Upper lobe of right lung (tissue), 1 donor: ENCODE measurements around the gene THSD4. TPM values are rescaled to one million over a fixed set of nuclear protein-coding genes. Genes with fewer than 3 reads are reported as not detected.

Source experiments
- ATAC-seq: fragments of 200-7000 bp; cut with Tn5 transposase; one replicate; pipeline ENCODE4 v1.9.1; 2020; ENCODE audit warnings: mild to moderate bottlenecking, moderate library complexity
- DNase-seq: peaks from one replicate; pipeline ENCODE4 v3.0.0-alpha.2; 2020
- H3K27ac ChIP-seq: fragments of 200-600 bp; one replicate; pipeline ENCODE4 v1.8.0; 2022
- H3K27me3 ChIP-seq: fragments of 200-600 bp; one replicate; pipeline ENCODE4 v1.8.0; 2022; ENCODE audit warnings: mild to moderate bottlenecking
- H3K36me3 ChIP-seq: fragments of 200-600 bp; one replicate; pipeline ENCODE4 v1.8.0; 2022
- H3K4me1 ChIP-seq: fragments of 200-600 bp; one replicate; pipeline ENCODE4 v1.8.0; 2022
- H3K4me3 ChIP-seq: fragments of 200-600 bp; one replicate; pipeline ENCODE4 v1.8.0; 2022; ENCODE audit warnings: mild to moderate bottlenecking
- H3K9me3 ChIP-seq: fragments of 200-600 bp; one replicate; pipeline ENCODE4 v1.8.0; 2022
- intact Hi-C: fragments of 100-400 bp; cut with DNase I; formaldehyde crosslinking; loops from one replicate; pipeline ENCODE4 v1.11.0; 2022
- total RNA-seq: library from RNA; stranded (reverse); fragmentation: NEBNext Ultra II Directional; extraction: Animal tissue kit (Norgen Biotek cat#: 25700); gene quantifications from one replicate; pipeline ENCODE4 v1.2.1, GENCODE V29; 2021
- TF ChIP-seq, protein P1 (sequence below): fragments of 200-600 bp; IDR thresholded peaks from one replicate; pipeline ENCODE4 v1.8.0; 2022; ENCODE audit warnings: antibody characterized with exemption
- donor health status: DM: no; HTN: yes; CAD: no; lungs with severe emphysema.

Gene THSD4
- total RNA-seq, 1 donor from 2014 or later, result 25.6 TPM

DNA sequence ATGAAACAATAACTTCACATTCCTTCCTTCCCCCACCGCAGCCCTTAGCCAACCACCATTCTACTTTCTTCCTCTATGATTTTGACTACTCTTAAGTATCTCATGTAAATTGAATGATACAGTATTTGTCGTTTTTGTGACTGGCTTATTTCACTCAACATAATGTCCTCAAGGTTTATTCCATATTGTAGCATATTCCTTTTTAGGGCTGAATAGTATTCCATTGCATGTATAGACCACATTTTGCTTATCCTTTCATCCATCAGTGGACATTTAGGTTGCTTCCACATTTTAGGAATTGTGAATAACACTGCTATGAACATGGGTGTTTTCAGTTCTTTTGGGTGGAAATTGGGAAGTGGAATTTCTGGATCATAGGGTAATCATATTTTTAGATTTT is 106.1 kb downstream of the THSD4 start:
- H3K4me3 ChIP-seq, result no peak overlapping the region
- no peaks in the 10 kb centered on the region for H3K27me3 ChIP-seq
- intact Hi-C loops, result no loop called here
- no peaks in the 10 kb centered on the region for H3K36me3 ChIP-seq
- peaks cover 15% of the 10 kb centered on the region for H3K4me1 ChIP-seq
- no peak for DNase-seq
- no peaks in the 10 kb centered on the region for H3K9me3 ChIP-seq
- ATAC-seq, result no peak
- TF ChIP-seq, protein P1, sequence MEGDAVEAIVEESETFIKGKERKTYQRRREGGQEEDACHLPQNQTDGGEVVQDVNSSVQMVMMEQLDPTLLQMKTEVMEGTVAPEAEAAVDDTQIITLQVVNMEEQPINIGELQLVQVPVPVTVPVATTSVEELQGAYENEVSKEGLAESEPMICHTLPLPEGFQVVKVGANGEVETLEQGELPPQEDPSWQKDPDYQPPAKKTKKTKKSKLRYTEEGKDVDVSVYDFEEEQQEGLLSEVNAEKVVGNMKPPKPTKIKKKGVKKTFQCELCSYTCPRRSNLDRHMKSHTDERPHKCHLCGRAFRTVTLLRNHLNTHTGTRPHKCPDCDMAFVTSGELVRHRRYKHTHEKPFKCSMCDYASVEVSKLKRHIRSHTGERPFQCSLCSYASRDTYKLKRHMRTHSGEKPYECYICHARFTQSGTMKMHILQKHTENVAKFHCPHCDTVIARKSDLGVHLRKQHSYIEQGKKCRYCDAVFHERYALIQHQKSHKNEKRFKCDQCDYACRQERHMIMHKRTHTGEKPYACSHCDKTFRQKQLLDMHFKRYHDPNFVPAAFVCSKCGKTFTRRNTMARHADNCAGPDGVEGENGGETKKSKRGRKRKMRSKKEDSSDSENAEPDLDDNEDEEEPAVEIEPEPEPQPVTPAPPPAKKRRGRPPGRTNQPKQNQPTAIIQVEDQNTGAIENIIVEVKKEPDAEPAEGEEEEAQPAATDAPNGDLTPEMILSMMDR, result no peak
- H3K27ac ChIP-seq, result no peak overlapping the region

GRCh38 chr15:71223516-71223915 is 108.2 kb downstream of the THSD4 start:
- TF ChIP-seq, protein P1, result no peak
- no peaks in the 10 kb centered on the region for H3K27me3 ChIP-seq
- ATAC-seq, result no peak
- H3K4me1 ChIP-seq, result peaks cover 9% of the 10 kb centered on the region
- no peak for DNase-seq
- intact Hi-C loops, result no loop called here
- no peaks in the 10 kb centered on the region for H3K9me3 ChIP-seq
- H3K4me3 ChIP-seq, result no peak overlapping the region
- H3K36me3 ChIP-seq, result no peaks in the 10 kb centered on the region
- no peak overlapping the region for H3K27ac ChIP-seq

DNA sequence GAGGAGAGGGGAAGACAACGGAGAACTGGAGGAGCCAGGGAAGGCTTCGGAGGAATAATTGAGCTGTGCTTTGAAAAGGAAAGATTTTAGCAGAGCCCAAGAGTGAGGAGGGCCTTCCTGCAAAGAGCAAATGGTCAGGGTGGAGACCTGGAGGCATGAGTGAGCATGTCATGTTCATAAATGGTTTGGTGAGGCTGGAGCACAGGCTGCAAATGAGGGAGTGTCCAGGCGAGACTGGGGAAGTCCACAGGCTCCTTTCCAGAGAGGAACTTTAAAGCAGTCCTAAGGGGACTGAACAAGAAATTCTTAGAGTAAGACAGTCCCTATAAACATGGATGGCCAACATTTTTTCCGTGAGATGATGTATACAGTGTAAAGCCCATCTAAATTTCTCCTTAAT is 108.8 kb downstream of the THSD4 start:
- H3K9me3 ChIP-seq, result no peaks in the 10 kb centered on the region
- intact Hi-C loops, result no loop called here
- H3K4me1 ChIP-seq, result peaks cover 4% of the 10 kb centered on the region
- no peak overlapping the region for H3K27ac ChIP-seq
- no peaks in the 10 kb centered on the region for H3K36me3 ChIP-seq
- H3K27me3 ChIP-seq, result no peaks in the 10 kb centered on the region
- no peak overlapping the region for H3K4me3 ChIP-seq
- ATAC-seq (no peak), DNase-seq (no peak)
- TF ChIP-seq, protein P1, result no peak

DNA sequence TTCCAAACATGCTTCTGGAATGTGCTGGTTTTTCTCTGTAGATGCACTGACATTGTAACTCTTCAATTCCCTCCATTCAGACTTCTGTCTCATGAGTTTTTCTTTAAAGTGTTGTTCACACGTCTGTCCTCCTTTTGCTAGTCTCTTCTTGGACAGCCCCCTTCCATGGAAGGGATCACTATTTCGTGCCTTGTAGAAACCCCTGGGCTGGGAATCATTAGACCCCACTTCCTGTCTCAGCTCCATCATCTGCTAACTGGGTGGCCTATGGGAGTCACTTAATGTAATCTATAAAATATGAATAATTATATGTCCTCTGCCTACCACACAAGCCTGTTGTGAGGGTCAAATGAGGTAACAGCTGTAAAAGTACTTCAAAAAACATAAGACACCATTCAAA is 110.6 kb downstream of the THSD4 start:
- no peaks in the 10 kb centered on the region for H3K27me3 ChIP-seq
- no peak overlapping the region for H3K4me3 ChIP-seq
- no peaks in the 10 kb centered on the region for H3K4me1 ChIP-seq
- H3K36me3 ChIP-seq, result no peaks in the 10 kb centered on the region
- no peak for DNase-seq
- intact Hi-C loops, result no loop called here
- H3K9me3 ChIP-seq, result no peaks in the 10 kb centered on the region
- TF ChIP-seq, protein P1, result no peak
- no peak overlapping the region for H3K27ac ChIP-seq
- no peak for ATAC-seq

DNA sequence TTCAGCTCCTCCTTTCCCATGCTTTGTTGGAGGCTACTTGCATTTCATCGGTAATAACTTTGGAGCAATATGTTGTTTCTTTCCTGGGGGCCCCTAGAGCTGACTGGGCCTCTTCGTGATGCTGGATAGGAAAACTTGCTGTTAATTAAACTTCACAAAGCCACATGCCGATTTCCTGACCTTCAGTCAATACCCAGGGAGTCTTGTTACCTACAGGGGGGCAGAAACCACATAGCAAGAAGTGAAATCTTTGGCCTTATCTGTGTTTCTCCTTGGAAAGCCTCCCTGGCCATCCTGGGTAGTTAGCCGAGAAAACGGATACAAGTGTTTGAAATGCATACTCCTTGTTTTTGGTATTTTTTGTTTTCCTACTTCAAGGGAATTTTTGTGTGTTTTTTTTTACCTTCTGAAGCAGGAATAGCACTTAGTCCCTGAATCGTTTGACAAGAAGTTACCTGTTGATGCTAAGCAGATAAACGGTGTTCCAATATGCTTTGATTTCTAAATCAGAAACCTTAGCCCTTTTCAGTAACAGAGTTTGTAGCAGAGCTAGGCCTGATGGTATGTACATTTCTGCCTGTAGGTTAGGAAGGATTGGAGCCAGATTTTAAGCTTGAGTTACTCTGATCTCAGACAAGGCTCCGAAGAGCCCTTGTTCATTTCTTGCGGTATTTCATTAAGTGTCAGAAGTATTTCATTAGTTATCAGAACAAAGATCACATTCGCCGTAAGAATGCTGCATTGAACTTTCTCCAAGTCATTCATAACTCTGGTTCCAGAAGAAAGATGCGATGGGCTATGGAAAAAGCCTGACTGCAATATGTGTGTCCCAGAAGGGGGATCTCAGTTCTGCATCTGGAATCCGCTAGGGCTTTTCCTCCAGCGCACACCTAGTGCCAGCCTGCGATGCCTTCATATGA is 111.5 kb downstream of the THSD4 start:
- no peak for ATAC-seq

More for the DNA sequence above, 111.5 kb downstream of the THSD4 start:
- H3K27ac ChIP-seq, result no peak overlapping the region
- no peak for DNase-seq
- H3K27me3 ChIP-seq, result no peaks in the 10 kb centered on the region
- TF ChIP-seq, protein P1, result no peak
- intact Hi-C loops, result no loop called here
- no peaks in the 10 kb centered on the region for H3K9me3 ChIP-seq
- H3K4me3 ChIP-seq, result no peak overlapping the region
- H3K36me3 ChIP-seq, result no peaks in the 10 kb centered on the region
- no peaks in the 10 kb centered on the region for H3K4me1 ChIP-seq
